ENCODE results near the gene INAFM2. TPM values are rescaled to one million over a fixed set of nuclear protein-coding genes. Genes with fewer than 3 reads are reported as not detected.

The INAFM2 gene
- total and polyA plus RNA-seq, 10 donors = 7.4 to 29.6 (median 18.7) TPM

- Histone ChIP-seq H3K27me3 (replicated peaks in 1 of 7) (no peaks in the 10 kb centered on the region), H3K4me1 (peaks cover 5 to 64% (median 32%) of the 10 kb centered on the region in 6 donors), H3K27ac (no peak overlapping the region), H3K9me3 (no peaks in the 10 kb centered on the region), H3K36me3 (no peaks in the 10 kb centered on the region), H3K4me3 (no peak overlapping the region)
- intact Hi-C loops (cut with DNase I; ENCODE audit: low total_unique reads) = no loop called here
- TF ChIP-seq POLR2A (IDR thresholded peaks at IDR 0.05) (no peak), CTCF (IDR thresholded peaks at IDR 0.05 in 8 of 11, conservative IDR thresholded peaks at IDR 0.05 in 3 of 11) (no peak)
- 58 to 72% (median 64%) methylated on average over 4 of the region's 4 CpGs for WGBS, 5 donors
- DNase-seq = no peak
These were observed 5.9 kb upstream of the INAFM2 start for GRCh38 chr15:40317580-40317979.

GRCh38 chr15:40320409-40320808 is 3.1 kb upstream of the INAFM2 start:
- H3K9me3 ChIP-seq = no peaks in the 10 kb centered on the region
- no peaks in the 10 kb centered on the region for H3K27me3 ChIP-seq (replicated peaks in 1 of 7)
- no peak overlapping the region for H3K27ac ChIP-seq
- 73 to 100% (median 97%) methylated on average over 1 of the region's 1 CpG for WGBS, 5 donors
- intact Hi-C loops (cut with DNase I; ENCODE audit: low total_unique reads) = loop anchor here (5.0 kb wide), 1 partner anchor 102 kb away; no protein-coding TSS in a partner anchor
- no peak overlapping the region for H3K4me3 ChIP-seq
- H3K36me3 ChIP-seq = no peaks in the 10 kb centered on the region
- no peak for DNase-seq
- peaks cover 13 to 62% (median 38%) of the 10 kb centered on the region in 6 donors for H3K4me1 ChIP-seq
- TF ChIP-seq POLR2AphosphoS5 (IDR thresholded peaks at IDR 0.05) = no peak
- TF ChIP-seq POLR2A (IDR thresholded peaks at IDR 0.05) = no peak
- TF ChIP-seq CTCF (IDR thresholded peaks at IDR 0.05 in 8 of 11, conservative IDR thresholded peaks at IDR 0.05 in 3 of 11) = no peak

- intact Hi-C loops (cut with DNase I; ENCODE audit: low total_unique reads) = loop anchor here (5.0 kb wide), 1 partner anchor 101 kb away; no protein-coding TSS in a partner anchor
These were observed 2.5 kb upstream of the INAFM2 start for GRCh38 chr15:40320931-40321371.

More at GRCh38 chr15:40320931-40321371, 2.5 kb upstream of the INAFM2 start:
- Histone ChIP-seq H3K27me3 (replicated peaks in 1 of 7) (no peaks in the 10 kb centered on the region), H3K36me3 (no peaks in the 10 kb centered on the region), H3K4me1 (peaks cover 16 to 67% (median 43%) of the 10 kb centered on the region in 6 donors), H3K27ac (peak overlapping the region in 2 of 8 donors; percentile 51 to 75), H3K4me3 (no peak overlapping the region), H3K9me3 (no peaks in the 10 kb centered on the region)
- peak; percentile 58 for DNase-seq
- no peak for TF ChIP-seq POLR2AphosphoS5 (IDR thresholded peaks at IDR 0.05)
- no peak for TF ChIP-seq POLR2A (IDR thresholded peaks at IDR 0.05)
- peak; percentile 72 to 95 (median 89) for TF ChIP-seq CTCF (IDR thresholded peaks at IDR 0.05 in 8 of 11, conservative IDR thresholded peaks at IDR 0.05 in 3 of 11)
- 0 to 3% (median 1%) methylated on average over 2 of the region's 2 CpGs for WGBS, 5 donors
